ENCODE measurements around the gene PDP2.

DNA sequence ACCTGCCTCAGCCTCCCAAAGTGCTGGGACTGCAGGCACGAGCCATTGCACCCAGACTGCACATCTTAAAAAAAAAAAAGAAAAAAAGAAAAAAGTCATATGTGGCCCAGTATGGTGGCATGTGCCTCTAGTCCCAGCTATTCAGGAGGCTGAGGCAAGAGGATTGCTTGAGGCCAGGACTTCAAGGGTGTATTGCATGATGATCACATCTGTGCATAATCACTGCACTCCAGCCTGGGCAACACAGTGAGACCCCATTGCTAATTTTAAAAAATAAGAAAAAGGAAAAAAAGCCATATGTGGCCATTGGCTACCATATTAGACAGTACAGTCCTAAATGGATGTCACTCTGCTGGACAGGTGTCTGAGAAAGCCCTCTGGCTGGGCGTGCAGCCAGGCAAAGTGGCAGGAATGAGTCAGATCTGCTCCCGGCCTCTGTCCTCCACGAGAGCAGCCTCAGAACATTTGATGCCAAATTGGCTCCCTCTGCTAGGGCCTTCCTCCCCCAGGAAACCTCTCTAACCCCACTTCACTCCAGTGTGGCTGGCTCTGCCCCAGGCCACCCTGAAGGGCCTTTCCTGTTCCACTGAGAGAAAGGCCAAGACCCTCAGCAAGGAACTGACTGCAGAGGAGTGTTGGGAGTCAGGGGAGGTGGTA is 21.4 kb upstream of the PDP2 start:
- TF ChIP-seq, protein P1, sequence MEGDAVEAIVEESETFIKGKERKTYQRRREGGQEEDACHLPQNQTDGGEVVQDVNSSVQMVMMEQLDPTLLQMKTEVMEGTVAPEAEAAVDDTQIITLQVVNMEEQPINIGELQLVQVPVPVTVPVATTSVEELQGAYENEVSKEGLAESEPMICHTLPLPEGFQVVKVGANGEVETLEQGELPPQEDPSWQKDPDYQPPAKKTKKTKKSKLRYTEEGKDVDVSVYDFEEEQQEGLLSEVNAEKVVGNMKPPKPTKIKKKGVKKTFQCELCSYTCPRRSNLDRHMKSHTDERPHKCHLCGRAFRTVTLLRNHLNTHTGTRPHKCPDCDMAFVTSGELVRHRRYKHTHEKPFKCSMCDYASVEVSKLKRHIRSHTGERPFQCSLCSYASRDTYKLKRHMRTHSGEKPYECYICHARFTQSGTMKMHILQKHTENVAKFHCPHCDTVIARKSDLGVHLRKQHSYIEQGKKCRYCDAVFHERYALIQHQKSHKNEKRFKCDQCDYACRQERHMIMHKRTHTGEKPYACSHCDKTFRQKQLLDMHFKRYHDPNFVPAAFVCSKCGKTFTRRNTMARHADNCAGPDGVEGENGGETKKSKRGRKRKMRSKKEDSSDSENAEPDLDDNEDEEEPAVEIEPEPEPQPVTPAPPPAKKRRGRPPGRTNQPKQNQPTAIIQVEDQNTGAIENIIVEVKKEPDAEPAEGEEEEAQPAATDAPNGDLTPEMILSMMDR (IDR thresholded peaks at IDR 0.05 in 8 of 11, conservative IDR thresholded peaks at IDR 0.05 in 3 of 11): no peak
- TF ChIP-seq POLR2A (IDR thresholded peaks at IDR 0.05): no peak
